ENCODE measurements around the gene GPR27.

The GPR27 gene

DNA sequence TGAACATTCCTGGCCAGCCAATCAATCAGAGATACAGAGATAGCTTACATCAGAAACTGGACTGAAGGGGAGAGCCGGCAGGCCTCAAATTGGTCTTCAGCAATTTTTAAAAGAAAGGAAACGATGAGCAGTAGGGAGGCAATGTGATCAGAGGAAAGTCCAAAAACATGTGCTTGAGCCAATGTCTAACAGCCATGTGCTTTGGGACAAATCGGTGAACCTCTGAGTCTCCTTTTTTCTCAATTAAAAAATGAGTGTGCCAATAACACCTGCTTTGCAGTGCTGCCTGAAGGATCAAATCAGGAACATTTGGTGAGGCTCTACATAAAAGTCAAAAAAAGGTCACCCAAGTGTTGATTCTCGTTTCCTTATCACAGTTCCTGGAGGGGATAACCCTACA is 21.0 kb upstream of the GPR27 start:
- TF ChIP-seq, protein P1, sequence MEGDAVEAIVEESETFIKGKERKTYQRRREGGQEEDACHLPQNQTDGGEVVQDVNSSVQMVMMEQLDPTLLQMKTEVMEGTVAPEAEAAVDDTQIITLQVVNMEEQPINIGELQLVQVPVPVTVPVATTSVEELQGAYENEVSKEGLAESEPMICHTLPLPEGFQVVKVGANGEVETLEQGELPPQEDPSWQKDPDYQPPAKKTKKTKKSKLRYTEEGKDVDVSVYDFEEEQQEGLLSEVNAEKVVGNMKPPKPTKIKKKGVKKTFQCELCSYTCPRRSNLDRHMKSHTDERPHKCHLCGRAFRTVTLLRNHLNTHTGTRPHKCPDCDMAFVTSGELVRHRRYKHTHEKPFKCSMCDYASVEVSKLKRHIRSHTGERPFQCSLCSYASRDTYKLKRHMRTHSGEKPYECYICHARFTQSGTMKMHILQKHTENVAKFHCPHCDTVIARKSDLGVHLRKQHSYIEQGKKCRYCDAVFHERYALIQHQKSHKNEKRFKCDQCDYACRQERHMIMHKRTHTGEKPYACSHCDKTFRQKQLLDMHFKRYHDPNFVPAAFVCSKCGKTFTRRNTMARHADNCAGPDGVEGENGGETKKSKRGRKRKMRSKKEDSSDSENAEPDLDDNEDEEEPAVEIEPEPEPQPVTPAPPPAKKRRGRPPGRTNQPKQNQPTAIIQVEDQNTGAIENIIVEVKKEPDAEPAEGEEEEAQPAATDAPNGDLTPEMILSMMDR (conservative IDR thresholded peaks at IDR 0.05; ENCODE audit: low read depth, low read length): no peak

DNA sequence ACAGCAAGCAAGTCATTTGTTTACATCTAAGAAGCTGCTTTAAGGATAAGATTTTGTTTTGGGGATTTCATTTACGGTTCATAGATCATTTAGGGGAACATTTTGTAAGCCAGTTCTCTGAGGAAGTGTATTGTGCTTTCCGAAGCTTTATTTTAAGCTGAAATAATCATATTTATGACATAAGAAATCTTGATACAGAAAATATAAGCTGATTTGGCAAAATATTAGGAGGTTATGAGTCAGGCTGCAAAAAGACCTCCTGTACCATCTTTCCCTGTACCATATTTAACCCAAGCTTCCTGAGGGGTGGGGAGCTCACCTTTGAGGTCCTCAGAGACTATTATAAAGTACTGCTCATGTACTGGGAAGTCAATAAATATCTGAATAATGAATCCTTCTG is 20.3 kb upstream of the GPR27 start:
- DNase-seq (ENCODE audit: low read depth): no peak
- no peak overlapping the region for H3K4me3 ChIP-seq (ENCODE audit: low read length)
- TF ChIP-seq, protein P1 (conservative IDR thresholded peaks at IDR 0.05; ENCODE audit: low read depth, low read length): no peak

More for the DNA sequence above, 21.0 kb upstream of the GPR27 start:
- DNase-seq (ENCODE audit: low read depth): no peak
- no peak overlapping the region for H3K4me3 ChIP-seq (ENCODE audit: low read length)

DNA sequence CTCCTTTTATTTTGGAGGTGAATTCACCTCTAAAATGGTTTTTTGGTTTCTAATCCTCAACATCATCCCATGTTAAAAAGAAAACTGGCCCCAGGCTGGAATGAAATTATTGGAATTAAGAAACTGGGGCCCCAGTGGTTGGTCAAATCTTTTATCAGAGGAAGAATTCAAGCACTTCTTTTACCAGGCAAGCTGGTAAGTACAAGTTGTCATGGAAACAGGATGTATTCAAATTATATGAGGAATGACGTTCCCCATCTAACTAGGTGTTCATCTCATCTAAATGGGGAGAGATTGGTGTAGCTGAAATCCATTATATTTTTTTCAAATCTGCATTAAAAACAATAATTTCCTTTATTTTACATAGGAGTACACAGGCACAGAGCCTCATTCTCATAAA is 18.8 kb upstream of the GPR27 start:
- TF ChIP-seq, protein P1 (conservative IDR thresholded peaks at IDR 0.05; ENCODE audit: low read depth, low read length): no peak
- no peak for DNase-seq (ENCODE audit: low read depth)
- H3K4me3 ChIP-seq (ENCODE audit: low read length): no peak overlapping the region

DNA sequence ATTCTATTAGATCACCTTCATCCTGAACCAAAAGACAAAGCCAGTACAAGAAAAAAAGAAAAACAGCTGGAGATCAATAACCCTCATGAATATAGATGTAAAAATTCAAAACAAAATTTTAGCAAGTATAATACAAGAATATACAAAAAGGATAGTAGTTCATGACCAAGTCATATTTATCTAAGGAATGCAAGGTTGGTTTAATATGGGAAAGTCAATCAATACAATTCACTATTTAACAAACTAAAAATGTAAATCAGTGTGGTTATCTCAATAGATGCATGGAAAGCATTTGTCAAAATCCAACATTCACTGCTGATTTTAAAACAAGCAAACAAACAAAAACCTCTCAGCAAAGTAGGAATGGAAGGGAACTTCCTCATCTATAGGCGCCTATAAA is 11.0 kb upstream of the GPR27 start:
- no peak overlapping the region for H3K4me3 ChIP-seq (ENCODE audit: low read length)
- TF ChIP-seq, protein P1 (conservative IDR thresholded peaks at IDR 0.05; ENCODE audit: low read depth, low read length): no peak
- DNase-seq (ENCODE audit: low read depth): no peak

DNA sequence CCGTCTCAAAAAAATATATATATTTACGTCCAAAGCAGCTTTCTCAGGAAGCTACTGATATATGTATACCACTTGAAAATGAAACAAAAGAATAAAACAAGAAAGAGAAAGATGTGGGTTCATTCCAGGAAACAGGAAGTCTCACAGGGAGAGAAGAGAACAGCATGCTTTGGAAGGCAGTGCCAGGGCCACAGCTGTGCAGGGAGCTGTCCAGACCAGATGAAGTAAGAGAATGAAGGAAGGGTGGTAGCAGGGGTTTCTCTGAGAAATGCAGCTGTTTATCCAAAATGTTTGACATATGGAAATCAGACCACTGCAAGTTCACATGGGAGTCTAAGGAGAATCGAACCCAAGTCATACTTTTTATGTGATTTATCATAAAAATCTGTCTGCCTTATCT is 8.9 kb upstream of the GPR27 start:
- DNase-seq (ENCODE audit: low read depth): no peak
- TF ChIP-seq, protein P1 (conservative IDR thresholded peaks at IDR 0.05; ENCODE audit: low read depth, low read length): no peak
- H3K4me3 ChIP-seq (ENCODE audit: low read length): no peak overlapping the region

DNA sequence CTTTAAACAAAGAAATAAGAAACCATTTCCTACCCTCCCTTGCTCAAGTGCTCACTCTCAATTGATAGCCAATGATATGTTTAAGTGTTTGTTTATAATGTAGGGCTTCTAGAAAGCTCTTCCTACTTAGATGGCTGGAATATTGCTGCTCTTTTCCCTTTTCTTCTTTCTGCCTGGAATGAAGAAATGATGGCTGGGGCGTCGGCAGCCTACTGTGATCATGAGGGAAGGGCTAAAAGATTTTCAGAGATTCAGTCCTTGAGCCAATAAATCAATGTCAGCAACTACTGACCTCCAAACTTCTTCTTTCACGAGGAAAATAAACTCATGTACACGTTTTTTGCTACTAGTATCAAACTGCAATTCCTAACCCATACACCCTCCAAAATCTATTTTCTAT is 2.1 kb upstream of the GPR27 start:
- TF ChIP-seq, protein P1 (conservative IDR thresholded peaks at IDR 0.05; ENCODE audit: low read depth, low read length): no peak
- DNase-seq (ENCODE audit: low read depth): no peak
- no peak overlapping the region for H3K4me3 ChIP-seq (ENCODE audit: low read length)

DNA sequence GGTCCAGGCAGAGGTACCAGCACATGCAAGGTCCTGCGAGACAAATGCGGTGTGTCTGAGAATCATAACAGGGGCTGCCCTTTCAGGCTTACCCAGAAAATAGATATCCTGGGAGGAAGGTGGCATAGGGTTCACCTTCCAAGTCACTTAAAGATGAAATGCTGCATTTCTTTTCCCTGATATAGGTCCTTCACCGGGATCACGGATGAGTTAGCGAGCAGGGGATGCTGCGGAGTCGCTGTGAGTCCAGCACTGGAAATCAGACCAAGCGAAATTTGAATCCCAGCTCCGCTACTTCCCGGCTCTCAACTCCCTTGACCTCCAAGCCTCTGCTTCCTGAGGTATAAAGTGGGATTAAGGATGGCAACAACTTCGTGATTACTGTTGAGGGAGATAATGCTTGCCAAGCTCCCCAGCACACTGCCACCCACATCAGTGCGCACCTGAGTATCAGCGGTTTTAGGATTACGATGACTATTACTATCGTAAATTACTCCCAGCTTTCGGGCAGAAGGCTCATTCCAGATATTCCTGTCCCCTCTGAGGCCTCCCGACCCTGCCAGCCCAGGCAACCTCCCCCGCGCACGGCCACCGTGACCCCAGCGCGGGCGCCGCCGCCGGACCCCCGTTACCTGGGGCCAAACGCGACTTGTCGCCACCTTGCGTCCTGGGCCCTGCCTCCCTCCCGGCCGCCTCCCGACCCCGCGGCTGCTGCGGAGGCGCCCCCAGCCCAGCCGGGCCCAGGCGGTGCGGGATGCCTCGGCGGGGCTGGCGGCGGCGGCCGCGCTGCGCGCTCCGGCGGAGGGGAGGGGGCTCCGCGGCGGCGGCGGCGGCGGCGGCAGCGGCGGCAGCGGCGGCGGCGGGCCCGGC is 589 bp upstream of the GPR27 start:
- DNase-seq (ENCODE audit: low read depth): no peak
- TF ChIP-seq, protein P1 (conservative IDR thresholded peaks at IDR 0.05; ENCODE audit: low read depth, low read length): no peak
- peak overlapping the region; percentile 31 for H3K4me3 ChIP-seq (ENCODE audit: low read length)
